HCT116 (cell line): ENCODE data around the gene SARS2. TPM values are rescaled to one million over a fixed set of nuclear protein-coding genes. Genes with fewer than 3 reads are reported as not detected.
"Not testable (repeated sequence)": the region's sequence is repeated elsewhere in the genome, so short reads cannot be mapped to it uniquely, and the experiment has no call there.

Experiments used
- ATAC-seq: fragments of 200-7000 bp; cut with Tn5 transposase; 2 replicates; pipeline ENCODE4 v1.9.1; 2020; ENCODE audit warnings: mild to moderate bottlenecking, moderate library complexity
- BruUV-seq: library from RNA; stranded (reverse); fragments of 400-500 nt; replicated peaks from 2 replicates; lab custom pipeline; 2021; lab: Mats Ljungman, UMichigan
- CTCF ChIA-PET: fragments of 300-600 bp; sonication (Branson Sonifier 250); formaldehyde crosslinking; loops from one replicate; lab custom pipeline; 2021; ENCODE audit warnings: antibody characterized with exemption; lab: Charles Lee
- POLR2A ChIA-PET: fragments of 300-600, 350-600 bp; sonication (Branson Sonifier 250); formaldehyde crosslinking; loops from one replicate; lab custom pipeline; 2021; ENCODE audit warnings: antibody characterized with exemption; lab: Charles Lee
- RAD21 ChIA-PET, 2 experiments: fragments of 300-600 bp; sonication (Branson Sonifier 250); formaldehyde crosslinking; loops; one replicate each; lab custom pipeline; 2023; ENCODE audit warnings: low total read pairs in 2 of 2; ENCODE audit not compliant: uncharacterized antibody in 2 of 2, unreplicated experiment in 2 of 2, low non-redundant PET in 1 of 2; lab: Charles Lee
- DNase-seq: peaks from one replicate; pipeline ENCODE4 v3.0.0-alpha.2; 2010; ENCODE audit warnings: low read depth, low spot score
- H2AFZ ChIP-seq: fragments of 200-600 bp; shearing (Covaris generic), sonication (generic); 2 replicates; pipeline ENCODE4 v1.6.1; 2017; ENCODE audit warnings: low read depth, mixed run types, mixed read lengths, antibody characterized with exemption, low read length; ENCODE audit not compliant: poor library complexity, severe bottlenecking
- H3K27ac ChIP-seq: 2 replicates; pipeline ENCODE4 v1.5.1; 2012; ENCODE audit warnings: low read depth, low read length
- H3K27me3 ChIP-seq: fragments of 200-600 bp; sonication (generic); 2 replicates; pipeline ENCODE4 v1.6.1; 2016; ENCODE audit warnings: mixed run types, low read length, mixed read lengths; ENCODE audit not compliant: insufficient read depth
- H3K36me3 ChIP-seq, 2 experiments: fragments of 200-500 bp in 1 of 2; fragments of 200-600 bp in 1 of 2; sonication (Bioruptor generic) in 1 of 2; sonication (generic) in 1 of 2; 2 replicates each; pipeline versions ENCODE4 v1.5.1 to v1.6.1; 2014 to 2016; ENCODE audit warnings: low read length in 2 of 2, inconsistent platforms in 1 of 2, mixed read lengths in 1 of 2, mixed run types in 1 of 2; ENCODE audit not compliant: insufficient read depth in 2 of 2, control insufficient read depth in 1 of 2
- H3K4me1 ChIP-seq, 2 experiments: fragments of 200-600 bp in 1 of 2; sonication (generic) in 1 of 2; 2 replicates each; pipeline versions ENCODE4 v1.5.1 to v1.6.1; 2012 to 2017; ENCODE audit warnings: low read length in 2 of 2, inconsistent platforms in 1 of 2, mild to moderate bottlenecking in 1 of 2, mixed read lengths in 1 of 2, mixed run types in 1 of 2, moderate library complexity in 1 of 2; ENCODE audit not compliant: insufficient read depth in 2 of 2, control insufficient read depth in 1 of 2
- H3K4me2 ChIP-seq: fragments of 200-600 bp; sonication (generic); 2 replicates; pipeline ENCODE4 v1.6.1; 2017; ENCODE audit warnings: mixed run types, low read length, mixed read lengths
- H3K4me3 ChIP-seq, 2 experiments: fragments of 200-600 bp in 1 of 2; sonication (generic) in 1 of 2; replicated peaks in 1 of 2; 2 replicates each; pipeline ENCODE4 v1.5.1; 2011 to 2016; ENCODE audit warnings: low read length in 2 of 2, control low read depth in 1 of 2, low read depth in 1 of 2, mild to moderate bottlenecking in 1 of 2, mixed read lengths in 1 of 2, mixed run types in 1 of 2
- H3K79me2 ChIP-seq: fragments of 200-600 bp; sonication (generic); 2 replicates; pipeline ENCODE4 v1.6.1; 2017; ENCODE audit warnings: mild to moderate bottlenecking, mixed run types, low read length, moderate library complexity, mixed read lengths; ENCODE audit not compliant: insufficient read depth
- H3K9ac ChIP-seq: fragments of 200-600 bp; sonication (generic); 2 replicates; pipeline ENCODE4 v1.6.1; 2016; ENCODE audit warnings: low read length, mixed read lengths
- H3K9me2 ChIP-seq: fragments of 200-600 bp; sonication (generic), shearing (Covaris generic); 2 replicates; pipeline ENCODE4 v1.6.1; 2017; ENCODE audit warnings: mixed run types, mild to moderate bottlenecking, moderate library complexity; ENCODE audit not compliant: insufficient read depth
- H3K9me3 ChIP-seq, 2 experiments: fragments of 200-500 bp in 1 of 2; fragments of 200-600 bp in 1 of 2; sonication (Bioruptor generic) in 1 of 2; sonication (generic) in 1 of 2; 2 replicates each; pipeline ENCODE4 v1.6.1; 2014 to 2017; ENCODE audit warnings: low read length in 2 of 2, mixed read lengths in 2 of 2, inconsistent platforms in 1 of 2, low read depth in 1 of 2, mild to moderate bottlenecking in 1 of 2, mixed run types in 1 of 2, moderate library complexity in 1 of 2; ENCODE audit not compliant: control insufficient read depth in 1 of 2, insufficient read depth in 1 of 2
- H4K20me1 ChIP-seq: fragments of 200-600 bp; sonication (generic), shearing (Covaris generic); 2 replicates; pipeline ENCODE4 v1.6.1; 2017; ENCODE audit warnings: mixed run types, mild to moderate bottlenecking, moderate library complexity; ENCODE audit not compliant: insufficient read depth
- CEBPB ChIP-seq: IDR thresholded peaks from 2 replicates; pipeline ENCODE4 v1.6.1; 2012; ENCODE audit warnings: low read depth
- ELF1 ChIP-seq: IDR thresholded peaks from 2 replicates; pipeline ENCODE4 v1.6.1; 2012; ENCODE audit warnings: low read depth, borderline replicate concordance
- FOSL1 ChIP-seq: IDR thresholded peaks from 2 replicates; pipeline ENCODE4 v1.6.1; 2012; ENCODE audit warnings: low read depth
- JUND ChIP-seq: IDR thresholded peaks from 2 replicates; pipeline ENCODE4 v1.6.1; 2012
- ZFX ChIP-seq: fragments of 450-650 bp; IDR thresholded peaks from 2 replicates; pipeline ENCODE4 v1.6.1; 2017
- intact Hi-C: fragments of 100-400 bp; cut with micrococcal nuclease; formaldehyde crosslinking; loops from 2 replicates; pipeline ENCODE4 v1.10.0; 2022
- total RNA-seq: library from RNA; stranded (reverse); gene quantifications from one replicate; pipeline ENCODE4 v1.2.1, GENCODE V29; 2021; ENCODE audit not compliant: unreplicated experiment

The SARS2 gene
- total RNA-seq, 1 experiment from 2014 or later: 58.2 TPM

DNA sequence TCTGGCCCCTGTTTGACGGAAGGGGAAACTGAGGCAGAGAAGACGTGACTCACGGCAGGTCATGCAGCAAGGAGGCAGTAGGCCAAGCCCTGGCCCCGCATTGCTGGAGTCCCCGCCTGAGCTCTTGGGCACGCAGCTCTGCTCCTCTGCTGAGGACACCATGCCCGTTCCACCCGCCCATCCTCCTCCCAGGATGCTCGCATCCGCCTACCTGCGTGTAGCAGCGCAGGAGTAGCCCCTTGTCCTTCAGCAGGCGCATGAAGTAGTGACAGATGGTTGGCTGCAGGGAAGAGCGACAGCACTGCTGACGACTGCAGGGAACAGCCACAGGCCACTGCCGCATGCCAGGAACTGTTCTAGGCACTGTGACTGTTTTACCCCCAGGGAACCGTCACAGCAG is 41.7 kb downstream of the SARS2 start:
- ChIA-PET RAD21 (no interaction called here), CTCF (interaction anchor here (1.6 kb wide), 1 partner anchor 486 kb away, joined by 10 read pairs; the partner anchor contains the start of gene FAM98C), POLR2A (interaction anchor here (1.5 to 1.6 kb wide), 2 partner anchors 11 to 41 kb away, joined by 3 to 5 read pairs; partner anchors contain the start of genes MRPS12, NFKBIB, SARS2 and SIRT2)
- ATAC-seq: no peak
- Histone ChIP-seq H3K27ac (no peak overlapping the region), H3K4me2 (no peak overlapping the region), H3K27me3 (no peaks in the 10 kb centered on the region), H3K4me1 (peaks cover 0 to 5% of the 10 kb centered on the region in 2 experiments; a peak in 2 of 4 replicates), H3K79me2 (no peaks in the 10 kb centered on the region), H3K9me2 (no peaks in the 10 kb centered on the region), H4K20me1 (no peaks in the 10 kb centered on the region), H3K4me3 (no peak overlapping the region), H3K9me3 (no peaks in the 10 kb centered on the region), H3K9ac (no peak overlapping the region), H3K36me3 (no peaks in the 10 kb centered on the region), H2AFZ (no peak overlapping the region)
- intact Hi-C loops: no loop called here
- no peak for TF ChIP-seq JUND
- TF ChIP-seq FOSL1: no peak
- TF ChIP-seq CEBPB: no peak
- no peak for TF ChIP-seq ZFX
- no peak for TF ChIP-seq ELF1
- BruUV-seq: no TSS peak
- no peak for DNase-seq

DNA sequence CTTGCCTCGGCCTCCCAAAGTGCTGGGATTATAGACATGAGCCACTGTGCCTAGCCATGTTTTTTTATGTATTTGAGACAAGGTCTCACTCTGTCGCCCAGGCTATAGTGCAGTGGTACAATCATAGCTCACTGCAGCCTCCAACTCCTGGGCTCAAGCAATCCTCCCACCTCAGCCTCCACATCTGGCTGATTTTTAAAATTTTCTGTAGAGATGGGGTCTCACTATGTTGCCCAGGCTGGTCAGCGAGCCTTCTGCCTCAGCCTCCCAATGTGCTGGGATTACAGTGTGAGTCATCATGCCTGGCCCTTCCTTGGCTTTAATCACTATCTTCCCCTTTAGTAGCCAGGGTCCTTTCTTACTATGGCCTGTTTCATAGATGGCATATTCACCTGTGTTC is 45.9 kb downstream of the SARS2 start:
- RAD21 ChIA-PET, H3K27ac ChIP-seq, ATAC-seq, DNase-seq, H3K27me3 ChIP-seq, H3K4me1 ChIP-seq, H4K20me1 ChIP-seq, H3K79me2 ChIP-seq, H2AFZ ChIP-seq, H3K9ac ChIP-seq, BruUV-seq, H3K36me3 ChIP-seq, H3K9me2 ChIP-seq, CTCF ChIA-PET, H3K4me2 ChIP-seq, intact Hi-C loops, H3K9me3 ChIP-seq, H3K4me3 ChIP-seq: not testable (repeated sequence)
- POLR2A ChIA-PET: interaction anchor here (0.8 kb wide), 1 partner anchor 193 kb away, joined by 3 read pairs; no protein-coding TSS in a partner anchor
